ENCODE results near the gene GJB4. TPM values are rescaled to one million over a fixed set of nuclear protein-coding genes. Genes with fewer than 3 reads are reported as not detected.

The GJB4 gene
- total RNA-seq, 1 experiment from 2014 or later: not detected

DNA sequence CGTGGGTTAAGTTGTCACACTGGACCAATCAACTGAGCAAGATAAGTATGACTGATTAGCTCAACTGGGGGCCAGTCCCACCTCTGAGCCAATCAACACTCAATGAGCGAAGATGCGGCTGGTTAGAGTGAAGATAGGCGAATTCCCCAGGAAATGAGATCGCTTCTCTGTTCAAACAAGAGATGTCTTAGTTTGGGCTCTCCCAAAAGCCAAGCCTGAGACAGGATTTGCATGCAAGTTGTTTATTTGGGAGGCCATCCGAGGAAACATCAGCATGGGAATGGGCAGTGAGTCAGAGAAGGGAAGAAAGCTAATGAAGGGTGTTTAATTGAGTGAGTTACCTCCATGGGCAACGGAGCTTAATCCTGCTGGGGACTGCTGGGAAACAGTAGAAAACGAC lies 9.5 kb upstream of the GJB4 start:
- DNase-seq: no peak
- H3K36me3 ChIP-seq (ENCODE audit: control insufficient read depth, insufficient read depth, low read length): no peaks in the 10 kb centered on the region
- Mint-ChIP-seq H3K4me3 (ENCODE audit: unreplicated experiment) (no peak overlapping the region), H3K27ac (ENCODE audit: unreplicated experiment) (no peak overlapping the region), H3K36me3 (ENCODE audit: insufficient read depth, unreplicated experiment) (no peaks in the 10 kb centered on the region), H3K4me1 (ENCODE audit: low read depth, unreplicated experiment) (no peaks in the 10 kb centered on the region), H3K27me3 (ENCODE audit: insufficient read depth, unreplicated experiment) (no peaks in the 10 kb centered on the region), H3K9me3 (ENCODE audit: unreplicated experiment) (no peaks in the 10 kb centered on the region)
- H3K4me3 ChIP-seq (ENCODE audit: low read depth, low read length): no peak overlapping the region
- BruUV-seq (replicated peaks): no TSS peak
- H3K4me1 ChIP-seq: no peaks in the 10 kb centered on the region
- H3K9me3 ChIP-seq: no peaks in the 10 kb centered on the region
- H3K27me3 ChIP-seq (replicated peaks; ENCODE audit: control insufficient read depth, insufficient read depth, low read length): no peaks in the 10 kb centered on the region
- ChIA-PET CTCF (no interaction called here), POLR2A (no interaction called here)
- TF ChIP-seq, protein P1, sequence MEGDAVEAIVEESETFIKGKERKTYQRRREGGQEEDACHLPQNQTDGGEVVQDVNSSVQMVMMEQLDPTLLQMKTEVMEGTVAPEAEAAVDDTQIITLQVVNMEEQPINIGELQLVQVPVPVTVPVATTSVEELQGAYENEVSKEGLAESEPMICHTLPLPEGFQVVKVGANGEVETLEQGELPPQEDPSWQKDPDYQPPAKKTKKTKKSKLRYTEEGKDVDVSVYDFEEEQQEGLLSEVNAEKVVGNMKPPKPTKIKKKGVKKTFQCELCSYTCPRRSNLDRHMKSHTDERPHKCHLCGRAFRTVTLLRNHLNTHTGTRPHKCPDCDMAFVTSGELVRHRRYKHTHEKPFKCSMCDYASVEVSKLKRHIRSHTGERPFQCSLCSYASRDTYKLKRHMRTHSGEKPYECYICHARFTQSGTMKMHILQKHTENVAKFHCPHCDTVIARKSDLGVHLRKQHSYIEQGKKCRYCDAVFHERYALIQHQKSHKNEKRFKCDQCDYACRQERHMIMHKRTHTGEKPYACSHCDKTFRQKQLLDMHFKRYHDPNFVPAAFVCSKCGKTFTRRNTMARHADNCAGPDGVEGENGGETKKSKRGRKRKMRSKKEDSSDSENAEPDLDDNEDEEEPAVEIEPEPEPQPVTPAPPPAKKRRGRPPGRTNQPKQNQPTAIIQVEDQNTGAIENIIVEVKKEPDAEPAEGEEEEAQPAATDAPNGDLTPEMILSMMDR (IDR thresholded peaks at IDR 0.05; ENCODE audit: insufficient read depth in 1 of 2, low read depth in 1 of 2, low read length in 1 of 2, severe bottlenecking in 1 of 2, unreplicated experiment in 1 of 2): no peak
- intact Hi-C loops (cut with micrococcal nuclease; ENCODE audit: unreplicated experiment): no loop called here

GRCh38 chr1:34750610-34751009 lies 8.9 kb upstream of the GJB4 start:
- TF ChIP-seq, protein P1 (IDR thresholded peaks at IDR 0.05; ENCODE audit: insufficient read depth in 1 of 2, low read depth in 1 of 2, low read length in 1 of 2, severe bottlenecking in 1 of 2, unreplicated experiment in 1 of 2): no peak
- ChIA-PET CTCF (interaction anchor here (1.2 kb wide), 1 partner anchor 8 kb away, joined by 3 read pairs; no protein-coding TSS in a partner anchor), POLR2A (no interaction called here)
- Histone ChIP-seq H3K9me3 (no peaks in the 10 kb centered on the region), H3K4me1 (no peaks in the 10 kb centered on the region), H3K36me3 (ENCODE audit: control insufficient read depth, insufficient read depth, low read length) (no peaks in the 10 kb centered on the region), H3K27me3 (replicated peaks; ENCODE audit: control insufficient read depth, insufficient read depth, low read length) (no peaks in the 10 kb centered on the region), H3K4me3 (ENCODE audit: low read depth, low read length) (no peak overlapping the region)
- no peaks in the 10 kb centered on the region for H3K27me3 Mint-ChIP-seq (ENCODE audit: insufficient read depth, unreplicated experiment)
- no peak overlapping the region for H3K4me3 Mint-ChIP-seq (ENCODE audit: unreplicated experiment)
- intact Hi-C loops (cut with micrococcal nuclease; ENCODE audit: unreplicated experiment): no loop called here
- H3K4me1 Mint-ChIP-seq (ENCODE audit: low read depth, unreplicated experiment): no peaks in the 10 kb centered on the region
- DNase-seq: no peak
- no peak overlapping the region for H3K27ac Mint-ChIP-seq (ENCODE audit: unreplicated experiment)
- H3K9me3 Mint-ChIP-seq (ENCODE audit: unreplicated experiment): no peaks in the 10 kb centered on the region
- BruUV-seq (replicated peaks): no TSS peak
- H3K36me3 Mint-ChIP-seq (ENCODE audit: insufficient read depth, unreplicated experiment): no peaks in the 10 kb centered on the region

- Mint-ChIP-seq H3K9me3 (ENCODE audit: unreplicated experiment) (no peaks in the 10 kb centered on the region), H3K27ac (ENCODE audit: unreplicated experiment) (no peak overlapping the region), H3K36me3 (ENCODE audit: insufficient read depth, unreplicated experiment) (no peaks in the 10 kb centered on the region), H3K4me3 (ENCODE audit: unreplicated experiment) (no peak overlapping the region), H3K27me3 (ENCODE audit: insufficient read depth, unreplicated experiment) (no peaks in the 10 kb centered on the region), H3K4me1 (ENCODE audit: low read depth, unreplicated experiment) (no peaks in the 10 kb centered on the region)
- POLR2A ChIA-PET: no interaction called here
- intact Hi-C loops (cut with micrococcal nuclease; ENCODE audit: unreplicated experiment): no loop called here
- no TSS peak for BruUV-seq (replicated peaks)
- TF ChIP-seq, protein P1 (IDR thresholded peaks at IDR 0.05; ENCODE audit: insufficient read depth in 1 of 2, low read depth in 1 of 2, low read length in 1 of 2, severe bottlenecking in 1 of 2, unreplicated experiment in 1 of 2): no peak
- CTCF ChIA-PET: no interaction called here
- no peak overlapping the region for H3K4me3 ChIP-seq (ENCODE audit: low read depth, low read length)
- no peaks in the 10 kb centered on the region for H3K27me3 ChIP-seq (replicated peaks; ENCODE audit: control insufficient read depth, insufficient read depth, low read length)
- no peaks in the 10 kb centered on the region for H3K9me3 ChIP-seq
- no peak for DNase-seq
- H3K4me1 ChIP-seq: no peaks in the 10 kb centered on the region
- H3K36me3 ChIP-seq (ENCODE audit: control insufficient read depth, insufficient read depth, low read length): no peaks in the 10 kb centered on the region
Measured at GRCh38 chr1:34753163-34753562, 6.4 kb upstream of the GJB4 start.

Measured in Caco-2 (cell line).